ENCODE data around the gene CCDC54.
"Not testable (repeated sequence)": the region's sequence is repeated elsewhere in the genome, so short reads cannot be mapped to it uniquely, and the experiment has no call there.

CCDC54 gene

DNA sequence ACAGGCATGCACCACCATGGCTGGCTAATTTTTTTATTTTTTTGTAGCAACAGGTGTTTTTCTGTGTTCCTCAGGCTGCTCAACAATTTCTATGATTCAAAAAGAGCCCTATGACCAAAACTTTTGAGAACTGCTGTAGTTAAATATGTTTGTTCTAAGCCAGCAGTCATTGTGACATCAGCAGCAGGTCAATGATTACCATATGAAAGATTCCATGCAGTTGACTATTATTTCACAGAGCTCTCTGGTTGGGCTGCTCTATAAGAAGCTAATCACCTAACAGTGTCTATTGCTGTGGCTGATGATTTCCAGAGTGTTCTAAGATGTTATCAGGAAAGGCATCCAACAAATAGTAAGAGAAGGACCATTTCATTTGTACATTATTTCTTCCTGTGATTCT is at the start of gene CCDC54:
CCDC54 (plus strand) TSS at position 289 of the 400 bp plus-strand sequence. CDS start 149 bp downstream, outside the sequence.
- DNase-seq (ENCODE audit: low spot score) = no peak

DNA sequence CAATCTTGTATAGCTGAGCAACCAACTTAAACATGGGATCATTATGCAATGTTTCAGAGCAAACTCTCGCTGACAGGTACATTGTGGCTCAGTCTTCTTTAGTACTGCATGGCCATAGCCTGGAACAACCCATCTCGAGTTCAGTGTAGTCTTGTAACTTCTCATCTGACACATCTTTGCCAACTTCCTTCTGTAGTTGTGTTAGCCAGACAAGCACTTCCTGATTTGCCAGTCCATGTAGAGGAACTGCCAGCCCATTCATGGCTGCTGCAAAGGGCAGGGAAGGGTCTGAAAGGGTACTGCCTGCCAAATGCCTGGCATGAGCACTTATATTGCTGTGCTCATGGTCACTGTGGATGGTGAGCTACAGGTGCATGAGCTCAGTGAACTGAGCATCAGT is 49.2 kb upstream of the CCDC54 start:
- no peak for DNase-seq (ENCODE audit: low spot score)

DNA sequence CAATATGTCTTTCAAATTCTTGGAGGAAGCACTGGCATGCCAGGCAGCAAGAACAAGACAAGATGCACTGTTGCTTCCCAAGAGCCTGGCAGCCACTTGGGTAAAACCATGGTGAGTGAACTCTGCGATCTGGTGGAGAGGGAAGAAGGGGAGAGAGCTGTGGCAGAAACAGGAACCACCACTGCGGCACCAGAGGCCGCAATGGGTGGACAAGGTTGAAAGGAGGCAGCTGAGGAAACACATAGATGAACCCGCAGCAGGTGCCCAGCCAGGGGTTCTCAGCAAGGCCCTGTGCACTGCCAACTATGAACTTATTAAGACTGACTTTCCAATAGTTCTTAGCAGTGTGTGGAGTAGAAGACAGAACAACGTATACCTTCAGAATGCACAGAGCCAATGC is 48.2 kb upstream of the CCDC54 start:
- DNase-seq (ENCODE audit: low spot score) = no peak

DNA sequence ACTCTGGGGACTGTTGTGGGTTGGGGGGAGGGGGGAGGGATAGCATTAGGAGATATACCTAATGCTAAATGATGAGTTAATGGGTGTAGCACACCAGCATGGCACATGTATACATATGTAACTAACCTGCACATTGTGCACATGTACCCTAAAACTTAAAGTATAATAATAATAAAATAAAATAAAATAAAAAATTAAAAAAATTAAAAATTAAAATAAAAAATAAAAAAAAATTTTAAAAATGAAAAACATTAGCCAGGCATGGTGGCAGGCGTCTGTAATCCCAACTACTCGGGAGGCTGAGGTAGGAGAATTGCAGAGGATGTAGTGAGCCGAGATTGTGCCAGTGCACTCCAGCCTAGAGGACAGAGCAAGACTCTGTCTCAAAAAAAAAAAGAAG is 37.5 kb upstream of the CCDC54 start:
- DNase-seq (ENCODE audit: low spot score) = not testable (repeated sequence)

DNA sequence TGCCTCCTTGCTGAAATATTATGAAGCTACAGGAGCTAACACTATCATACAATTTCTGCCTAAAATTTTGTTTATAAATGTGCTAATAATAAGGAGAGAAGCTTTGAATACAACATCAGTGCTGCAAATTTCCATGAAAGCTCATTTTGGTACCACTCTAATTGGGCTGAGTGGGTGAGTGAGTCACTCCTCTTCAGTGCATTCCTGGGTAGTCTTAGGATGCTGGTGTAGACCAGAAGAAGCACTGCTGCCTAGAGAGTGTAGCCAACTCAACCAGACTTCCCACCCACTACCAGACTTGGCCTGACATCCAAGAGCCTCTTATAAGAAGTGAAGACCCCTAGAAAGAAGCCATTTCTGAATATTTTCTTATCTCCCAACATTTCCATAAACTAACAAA is 32.5 kb upstream of the CCDC54 start:
- no peak for DNase-seq (ENCODE audit: low spot score)

DNA sequence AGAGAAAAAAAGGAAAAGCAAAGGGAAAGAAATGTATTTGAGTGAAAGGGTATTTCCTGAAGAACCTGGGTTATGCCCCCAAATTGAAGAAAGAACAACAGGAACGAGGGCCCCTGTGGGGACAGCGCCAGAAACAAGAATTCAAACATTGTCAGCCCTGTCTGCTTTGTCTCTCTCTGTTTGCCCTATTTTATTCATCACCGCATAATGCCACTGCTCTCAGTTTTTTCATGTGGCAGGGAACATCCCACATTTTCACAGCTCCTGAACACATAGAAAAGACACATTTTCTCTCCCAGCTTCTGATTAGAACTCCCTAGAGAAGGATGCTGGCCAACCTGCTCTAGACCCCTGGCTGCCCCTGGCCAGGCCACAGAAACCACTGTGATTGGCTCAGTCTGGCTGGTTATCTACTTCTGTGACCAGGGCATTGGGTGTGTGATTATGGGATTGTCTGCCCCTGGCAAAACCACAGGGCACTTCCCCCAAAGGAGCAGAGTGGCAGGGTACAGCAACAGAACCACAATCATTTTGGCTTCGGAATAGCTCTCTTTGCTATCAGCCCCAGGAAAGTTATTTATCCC is 31.3 kb upstream of the CCDC54 start:
- DNase-seq (ENCODE audit: low spot score) = no peak

DNA sequence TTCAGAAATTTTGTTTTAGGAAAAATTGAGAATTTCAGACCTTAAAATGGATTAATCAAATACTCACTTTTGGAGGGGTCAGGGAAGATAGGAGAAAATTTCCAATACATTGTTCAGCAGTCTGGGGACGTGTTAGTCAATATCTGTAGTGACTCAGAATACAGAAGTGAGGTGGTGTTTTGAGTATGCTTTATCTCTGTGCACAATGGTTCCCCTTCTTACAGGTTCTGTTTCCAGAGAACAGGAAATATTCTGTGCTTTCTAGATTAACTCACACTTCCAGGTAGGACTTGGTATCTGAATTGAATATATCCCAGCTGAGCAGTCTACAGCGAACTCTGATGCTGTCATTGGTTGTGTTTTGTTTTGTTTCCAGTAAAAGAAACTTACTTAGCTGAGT is 30.7 kb upstream of the CCDC54 start:
- DNase-seq (ENCODE audit: low spot score) = no peak

DNA sequence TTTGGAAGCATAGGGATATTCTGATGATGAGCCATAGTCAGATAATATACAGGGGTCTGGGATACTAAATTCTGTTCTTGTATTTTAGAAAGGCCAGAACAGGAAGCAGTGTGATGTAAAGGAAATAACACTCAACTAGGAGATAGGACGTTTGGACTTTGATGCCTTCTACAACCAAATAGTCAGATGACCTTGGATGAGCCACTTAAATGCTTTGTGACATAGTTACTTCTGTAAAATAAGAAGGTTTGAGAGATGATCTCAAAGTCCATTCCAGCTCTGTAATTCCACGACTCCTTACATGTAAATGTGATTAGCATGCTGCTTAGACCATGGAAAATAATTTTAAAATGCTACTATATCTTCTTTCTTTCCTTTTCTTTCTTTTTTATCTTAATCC is 29.5 kb upstream of the CCDC54 start:
- no peak for DNase-seq (ENCODE audit: low spot score)

DNA sequence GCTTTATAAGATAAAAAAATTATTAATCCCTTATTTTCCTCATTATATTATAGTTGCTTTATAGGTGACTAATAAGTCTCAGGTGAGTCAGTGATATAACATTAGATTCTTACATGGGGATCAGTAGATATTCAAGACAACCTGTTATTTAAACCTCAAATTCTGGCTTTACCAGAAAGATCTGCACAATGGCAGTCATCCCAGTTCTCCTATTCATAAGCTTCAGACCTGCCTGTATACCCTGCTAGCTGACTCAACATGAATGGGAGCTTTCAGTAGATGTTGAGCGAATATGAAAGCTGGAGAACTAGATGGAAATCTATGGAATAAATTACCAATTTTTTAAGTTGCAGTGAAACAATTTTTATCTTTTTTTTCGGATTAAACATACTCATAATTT is 20.5 kb upstream of the CCDC54 start:
- no peak for DNase-seq (ENCODE audit: low spot score)

DNA sequence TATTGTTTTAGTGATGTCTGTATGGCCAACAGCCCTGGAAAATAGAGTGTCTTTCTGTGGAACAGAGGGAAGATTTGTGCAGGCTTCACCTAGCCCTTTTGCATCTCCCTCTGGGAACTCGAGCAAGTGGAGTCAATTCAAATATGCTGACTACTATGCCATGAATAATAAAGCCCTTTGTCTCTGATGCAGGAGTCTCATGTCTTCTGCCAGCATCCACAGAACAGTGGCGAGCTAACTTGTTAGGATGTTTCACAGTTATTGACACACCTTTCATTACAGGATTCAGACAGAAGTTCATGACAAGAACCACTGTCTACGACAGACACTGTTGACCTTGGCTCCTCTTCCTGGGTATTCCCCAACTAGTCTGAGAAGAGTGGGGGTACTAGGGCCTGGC is 15.6 kb upstream of the CCDC54 start:
- DNase-seq (ENCODE audit: low spot score) = no peak

DNA sequence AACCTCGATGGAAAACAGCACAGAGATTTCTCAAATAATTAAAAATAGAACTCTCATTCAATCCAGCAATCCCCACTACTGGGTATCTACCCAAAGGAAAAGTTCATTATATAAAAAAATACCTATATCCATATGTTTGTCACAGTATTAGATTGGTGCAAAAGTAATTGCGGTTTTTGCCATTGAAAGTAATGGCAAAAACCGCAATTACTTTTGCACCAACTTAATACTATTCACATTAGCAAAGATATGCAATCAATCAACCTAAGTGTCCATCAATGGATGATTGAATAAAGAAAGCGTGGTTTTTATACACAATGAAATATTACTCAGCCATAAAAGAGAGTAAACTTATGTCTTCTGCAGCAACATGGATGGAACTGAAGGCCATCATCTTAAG is 12.2 kb upstream of the CCDC54 start:
- no peak for DNase-seq (ENCODE audit: low spot score)

DNA sequence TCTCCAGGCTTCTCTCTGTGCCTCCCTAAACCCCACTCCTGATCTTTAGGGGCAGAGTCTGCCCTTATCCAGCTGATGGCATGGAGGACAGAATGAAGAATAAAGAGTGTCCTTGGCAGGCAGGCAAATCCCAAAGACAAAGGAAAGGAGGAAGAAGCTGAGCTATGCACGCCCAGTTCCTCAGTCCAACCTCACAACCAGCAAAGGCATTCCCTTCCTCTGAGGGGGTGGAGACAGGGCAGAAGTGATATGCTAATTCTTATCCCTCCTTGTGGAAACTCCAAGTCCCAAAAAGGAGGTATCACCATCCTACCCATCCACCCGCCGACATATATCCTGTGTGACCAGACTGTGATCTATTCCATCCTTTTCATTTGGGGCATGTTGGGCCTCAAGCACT is 10.5 kb upstream of the CCDC54 start:
- DNase-seq (ENCODE audit: low spot score) = no peak

DNA sequence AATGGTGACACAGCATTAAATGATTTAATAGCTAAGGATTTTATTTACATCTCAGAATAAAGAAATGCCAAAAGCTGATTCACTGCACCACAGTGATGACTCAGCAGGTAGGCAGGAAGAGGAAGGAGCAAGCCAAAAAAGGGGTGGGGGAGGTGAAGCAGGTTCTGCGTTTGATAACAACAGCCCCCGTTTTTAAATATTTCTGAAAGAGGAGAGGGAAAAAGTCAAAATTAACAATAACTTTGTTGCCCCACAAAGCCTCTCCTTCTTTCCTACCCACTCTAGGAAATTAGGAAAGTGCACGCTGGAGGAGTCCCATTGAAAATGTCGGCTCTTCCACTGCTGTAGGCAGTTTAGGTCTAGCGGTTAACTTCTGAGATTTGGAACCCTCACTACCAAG is 9.9 kb upstream of the CCDC54 start:
- DNase-seq (ENCODE audit: low spot score) = no peak

DNA sequence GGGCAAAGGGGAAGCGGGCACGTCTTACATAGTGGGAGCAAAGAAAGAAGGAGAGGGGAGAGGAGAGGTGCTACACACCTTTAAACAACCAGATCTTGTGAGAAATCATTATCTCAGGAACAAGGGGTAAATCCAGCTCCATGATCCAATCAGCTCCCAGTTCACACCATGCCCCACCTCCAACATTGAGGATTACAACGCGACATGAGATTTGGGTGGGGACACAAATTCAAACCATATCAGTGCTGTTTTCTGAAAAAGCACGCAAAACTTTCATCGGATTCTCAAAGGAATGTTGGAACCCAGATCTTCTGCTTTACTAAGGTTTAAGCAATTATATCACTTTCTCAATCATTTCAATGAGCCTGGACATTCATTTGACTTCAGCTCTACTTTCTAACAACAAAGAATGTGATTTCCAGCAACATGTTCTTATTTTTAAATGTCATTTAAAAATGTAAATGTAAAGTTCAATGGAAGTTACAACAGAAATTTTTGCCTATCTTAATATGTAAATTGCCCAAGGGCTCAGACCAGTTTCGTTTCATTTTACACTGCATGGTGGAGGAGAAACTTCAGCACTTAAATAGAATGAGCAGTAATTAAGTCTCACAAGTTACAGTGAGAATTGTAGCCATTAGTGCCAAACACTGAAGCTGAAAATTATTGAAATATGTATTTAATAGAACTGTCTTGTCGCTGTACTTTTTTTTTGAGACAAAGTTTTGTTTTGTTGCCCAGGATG is 8.4 kb upstream of the CCDC54 start:
- no peak for DNase-seq (ENCODE audit: low spot score)

DNA sequence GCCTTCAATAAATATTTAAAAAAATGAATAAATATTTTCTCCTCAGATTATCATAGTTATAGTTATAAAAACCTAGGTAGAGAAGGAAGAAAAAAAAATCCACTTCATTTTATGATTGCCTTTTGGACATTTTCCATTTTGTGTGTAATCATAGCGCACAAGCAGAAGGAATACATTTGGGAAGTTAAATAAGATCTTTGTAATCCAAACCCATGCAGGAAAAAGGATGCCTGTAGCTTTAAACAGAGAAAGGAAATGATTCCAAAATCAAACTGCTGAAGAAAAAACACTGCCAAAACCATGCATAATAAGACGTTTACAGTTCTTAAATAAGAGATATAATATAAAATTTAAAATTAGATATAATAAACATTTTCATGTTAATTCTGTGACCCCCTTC is 7.4 kb upstream of the CCDC54 start:
- DNase-seq (ENCODE audit: low spot score) = no peak

DNA sequence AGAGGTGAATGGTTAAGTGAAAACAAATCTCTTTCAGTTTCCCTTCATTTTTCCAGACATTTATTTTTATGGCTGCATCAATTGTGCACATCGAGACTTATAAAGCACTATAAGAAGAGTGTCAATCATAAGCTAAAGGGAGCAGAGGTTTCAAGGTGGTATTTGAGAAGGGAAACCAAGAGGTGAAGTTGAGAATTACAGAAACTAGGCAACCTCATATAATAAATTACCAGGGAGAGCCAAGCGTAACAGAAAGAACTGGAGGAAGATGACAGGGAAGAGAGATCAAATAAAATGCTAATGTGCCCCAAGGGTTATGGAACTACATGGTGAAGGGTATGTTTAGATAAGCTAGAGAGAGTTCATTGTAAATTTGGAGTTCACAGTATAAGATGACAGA is 6.3 kb upstream of the CCDC54 start:
- no peak for DNase-seq (ENCODE audit: low spot score)

DNA sequence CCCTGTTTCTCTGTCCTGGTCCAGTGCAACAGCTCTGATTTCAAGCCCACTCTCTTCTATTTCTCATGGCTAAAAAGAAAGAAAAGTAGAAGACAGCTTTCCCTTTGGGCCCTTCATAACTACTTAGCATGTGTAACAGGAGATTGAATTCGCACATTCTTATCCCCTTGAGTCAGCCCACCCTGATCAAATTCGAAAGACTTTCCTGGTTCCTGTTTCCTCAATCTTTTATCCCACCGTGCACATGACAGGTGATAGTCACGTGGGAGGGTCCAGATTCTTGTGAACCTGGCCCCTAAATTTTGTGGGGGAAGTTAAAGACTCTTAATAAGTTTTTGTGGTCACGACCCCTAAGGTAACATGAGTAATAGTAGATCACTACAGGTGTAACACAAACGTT is 4.7 kb upstream of the CCDC54 start:
- no peak for DNase-seq (ENCODE audit: low spot score)

DNA sequence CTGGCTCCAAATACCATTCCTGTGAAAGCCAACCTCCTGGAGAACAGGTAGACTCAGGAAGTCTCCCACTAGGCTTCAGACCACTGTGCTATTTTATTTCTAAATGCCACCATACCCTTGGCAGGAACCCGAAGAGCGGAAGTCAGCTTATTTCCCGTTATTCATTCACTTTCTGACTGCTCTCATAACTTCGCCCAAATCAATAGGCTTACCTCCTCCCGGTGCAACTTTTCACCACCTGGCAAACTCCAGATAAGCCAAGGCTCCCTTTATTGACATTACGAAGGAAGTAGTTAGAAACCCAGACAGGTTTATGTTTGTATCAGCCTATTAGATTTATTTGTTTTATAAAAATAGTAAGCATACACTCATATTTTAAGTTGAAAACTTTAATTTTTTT is 3.3 kb upstream of the CCDC54 start:
- DNase-seq (ENCODE audit: low spot score) = no peak

DNA sequence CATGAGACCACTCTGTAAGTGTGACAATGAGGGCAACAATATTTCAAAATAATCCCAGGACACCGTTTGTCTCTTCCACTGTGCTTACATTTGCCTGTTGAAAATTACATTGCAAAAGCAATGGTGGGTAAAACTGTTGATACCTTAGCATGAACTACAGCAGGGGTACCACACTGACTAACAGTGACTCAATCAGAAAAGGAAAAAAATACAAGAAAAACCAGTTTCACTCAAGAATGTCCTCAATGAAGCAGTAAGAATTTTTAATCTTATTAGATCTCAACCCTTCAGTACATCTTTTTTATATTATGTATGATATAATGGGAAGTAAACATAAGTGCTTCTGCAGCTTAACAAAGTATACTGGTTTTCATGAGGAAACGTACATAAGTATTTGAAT is 1.6 kb upstream of the CCDC54 start:
- no peak for DNase-seq (ENCODE audit: low spot score)

DNA sequence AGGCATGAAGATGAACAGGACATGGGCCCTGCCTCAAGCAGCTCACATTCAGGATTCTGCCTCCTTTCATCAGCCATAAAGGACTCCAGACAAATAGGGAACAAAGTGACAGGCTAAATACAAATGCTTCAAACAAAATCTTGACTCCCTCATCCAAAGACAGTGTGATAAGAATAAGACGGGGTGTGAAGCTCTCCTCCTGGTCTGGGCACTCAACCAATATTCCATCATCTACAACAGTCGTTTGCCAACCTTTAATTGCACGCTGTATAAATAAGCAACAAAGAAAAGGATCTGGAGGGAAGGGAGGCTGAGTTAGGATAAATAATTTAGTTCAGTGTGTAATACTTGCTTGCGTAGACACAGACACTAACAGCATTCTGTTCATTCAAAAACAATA is 5.4 kb downstream of the CCDC54 start:
- DNase-seq (ENCODE audit: low spot score) = no peak

DNA sequence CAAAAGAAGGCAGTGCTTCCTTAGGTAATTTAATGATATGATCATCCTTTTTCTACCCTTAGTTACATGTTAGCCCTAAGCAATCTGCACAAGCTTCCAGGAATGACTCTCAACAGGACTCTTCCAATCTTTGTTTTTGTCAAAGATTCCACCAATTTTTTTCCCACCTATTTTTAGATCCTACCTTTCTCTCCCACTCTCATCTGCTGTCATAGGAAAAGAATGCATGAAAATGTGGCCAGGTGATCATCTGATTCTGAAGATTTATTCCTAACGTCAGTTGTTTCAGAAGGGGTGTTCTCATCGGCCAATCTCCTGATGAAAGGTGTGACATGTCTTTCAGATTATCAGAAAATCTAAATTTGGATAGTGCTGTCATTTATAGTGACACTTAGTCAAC is 7.2 kb downstream of the CCDC54 start:
- no peak for DNase-seq (ENCODE audit: low spot score)

DNA sequence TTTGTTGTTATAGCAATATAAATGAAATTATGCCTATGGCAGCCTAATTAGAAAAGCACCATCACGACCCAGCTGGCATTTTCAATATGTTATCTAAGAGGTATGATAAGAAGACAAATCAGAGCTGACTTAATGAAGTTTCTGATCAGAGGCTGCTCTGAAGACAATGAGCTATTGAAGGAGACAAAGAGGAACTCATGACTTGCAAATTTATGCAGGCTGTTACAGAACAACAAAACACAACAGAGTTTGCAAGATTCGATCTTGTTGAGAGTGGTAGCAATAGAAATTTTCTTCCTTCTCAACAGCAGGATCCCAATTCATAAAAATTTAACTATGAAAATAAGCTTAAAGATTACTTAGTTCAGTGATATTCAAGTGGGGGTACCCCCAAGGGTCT is 7.7 kb downstream of the CCDC54 start:
- DNase-seq (ENCODE audit: low spot score) = no peak

DNA sequence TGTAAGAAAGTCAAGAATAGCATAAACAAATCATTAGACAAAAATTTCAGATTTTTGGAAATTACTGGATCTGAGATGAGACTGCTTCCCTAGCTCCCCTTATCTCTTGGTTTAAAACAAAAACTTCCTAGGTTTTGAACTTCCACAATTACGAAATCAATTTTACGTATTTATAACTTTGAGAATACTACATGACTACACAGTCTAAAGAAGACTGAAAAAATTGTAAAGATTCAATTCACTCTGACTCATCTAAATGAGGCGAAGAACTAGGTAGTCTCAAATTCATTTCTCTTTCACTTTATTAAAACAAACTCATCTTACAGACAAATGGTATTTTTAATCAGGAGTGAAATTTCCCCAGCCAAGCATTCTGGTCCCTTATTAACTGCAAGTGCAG is 10.3 kb downstream of the CCDC54 start:
- no peak for DNase-seq (ENCODE audit: low spot score)

DNA sequence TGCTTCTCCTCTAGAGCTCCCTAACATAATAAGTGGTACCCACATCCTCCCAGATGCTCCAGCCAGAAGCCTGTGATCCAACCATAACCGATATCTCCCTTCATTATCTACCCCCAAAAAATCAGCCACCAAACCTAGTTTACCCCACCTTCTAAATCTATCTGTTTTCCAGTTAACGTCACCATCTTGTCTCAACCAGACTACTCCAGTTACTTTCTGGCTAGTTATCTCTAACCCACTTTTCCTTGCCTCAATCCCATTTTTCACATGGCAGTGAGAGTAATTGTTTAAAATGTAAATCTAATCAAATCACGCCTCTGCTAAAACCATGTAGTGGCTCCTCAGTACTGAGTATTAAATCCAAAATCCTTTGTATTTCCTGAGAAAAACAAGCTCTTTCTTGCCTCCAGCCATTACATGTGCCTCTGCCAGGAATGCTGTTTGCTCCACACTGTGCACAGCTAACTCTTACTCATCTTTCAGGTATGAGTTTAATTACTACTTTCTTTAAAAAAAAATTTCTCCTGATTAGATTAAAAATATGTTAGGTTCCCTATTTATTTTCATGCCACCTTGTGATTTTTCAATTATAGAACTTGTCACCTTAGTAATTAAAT is 15.4 kb downstream of the CCDC54 start:
- DNase-seq (ENCODE audit: low spot score) = no peak
